ENCODE measurements around the gene TDRD3. TPM values are rescaled to one million over a fixed set of nuclear protein-coding genes. Genes with fewer than 3 reads are reported as not detected.

The TDRD3 gene
- total RNA-seq, 1 donor from 2014 or later, result 18.5 TPM

GRCh38 chr13:60520902-60521569, 124.0 kb downstream of the TDRD3 start:
- Mint-ChIP-seq H3K4me1 (ENCODE audit: low read depth) (no peaks in the 10 kb centered on the region), H3K27ac (ENCODE audit: unreplicated experiment) (no peak overlapping the region), H3K9me3 (ENCODE audit: low read depth) (no peaks in the 10 kb centered on the region), H3K36me3 (ENCODE audit: low read depth) (no peaks in the 10 kb centered on the region), H3K27me3 (ENCODE audit: low read depth) (no peaks in the 10 kb centered on the region), H3K4me3 (ENCODE audit: unreplicated experiment) (no peak overlapping the region)
- no peak for DNase-seq (ENCODE audit: low spot score)
- TF ChIP-seq CTCF (IDR thresholded peaks at IDR 0.05), result no peak

GRCh38 chr13:60538566-60538965, 141.5 kb downstream of the TDRD3 start:
- H3K4me3 Mint-ChIP-seq (ENCODE audit: unreplicated experiment), result no peak overlapping the region

GRCh38 chr13:60540276-60540675, 143.3 kb downstream of the TDRD3 start:
- no peaks in the 10 kb centered on the region for H3K36me3 Mint-ChIP-seq (ENCODE audit: low read depth)
- no peaks in the 10 kb centered on the region for H3K27me3 Mint-ChIP-seq (ENCODE audit: low read depth)
- H3K27ac Mint-ChIP-seq (ENCODE audit: unreplicated experiment), result no peak overlapping the region
- DNase-seq (ENCODE audit: low spot score), result no peak
- H3K9me3 Mint-ChIP-seq (ENCODE audit: low read depth), result no peaks in the 10 kb centered on the region
- no peak for TF ChIP-seq CTCF (IDR thresholded peaks at IDR 0.05)
- H3K4me1 Mint-ChIP-seq (ENCODE audit: low read depth), result no peaks in the 10 kb centered on the region
- no peak overlapping the region for H3K4me3 Mint-ChIP-seq (ENCODE audit: unreplicated experiment)

More at GRCh38 chr13:60538566-60538965, 141.5 kb downstream of the TDRD3 start:
- Mint-ChIP-seq H3K9me3 (ENCODE audit: low read depth) (no peaks in the 10 kb centered on the region), H3K27me3 (ENCODE audit: low read depth) (no peaks in the 10 kb centered on the region), H3K4me1 (ENCODE audit: low read depth) (no peaks in the 10 kb centered on the region), H3K27ac (ENCODE audit: unreplicated experiment) (no peak overlapping the region), H3K36me3 (ENCODE audit: low read depth) (no peaks in the 10 kb centered on the region)
- TF ChIP-seq CTCF (IDR thresholded peaks at IDR 0.05), result no peak
- DNase-seq (ENCODE audit: low spot score), result no peak

- Mint-ChIP-seq H3K4me1 (ENCODE audit: low read depth) (no peaks in the 10 kb centered on the region), H3K4me3 (ENCODE audit: unreplicated experiment) (no peak overlapping the region), H3K36me3 (ENCODE audit: low read depth) (no peaks in the 10 kb centered on the region), H3K27ac (ENCODE audit: unreplicated experiment) (no peak overlapping the region), H3K9me3 (ENCODE audit: low read depth) (peaks cover 3% of the 10 kb centered on the region), H3K27me3 (ENCODE audit: low read depth) (no peaks in the 10 kb centered on the region)
- no peak for DNase-seq (ENCODE audit: low spot score)
- no peak for TF ChIP-seq CTCF (IDR thresholded peaks at IDR 0.05)
These were observed 165.2 kb downstream of the TDRD3 start for GRCh38 chr13:60562096-60562780.

- Mint-ChIP-seq H3K4me3 (ENCODE audit: unreplicated experiment) (no peak overlapping the region), H3K9me3 (ENCODE audit: low read depth) (peaks cover 9% of the 10 kb centered on the region), H3K36me3 (ENCODE audit: low read depth) (peaks cover 14% of the 10 kb centered on the region), H3K4me1 (ENCODE audit: low read depth) (peaks cover 10% of the 10 kb centered on the region), H3K27me3 (ENCODE audit: low read depth) (no peaks in the 10 kb centered on the region), H3K27ac (ENCODE audit: unreplicated experiment) (no peak overlapping the region)
- TF ChIP-seq CTCF (IDR thresholded peaks at IDR 0.05), result no peak
- DNase-seq (ENCODE audit: low spot score), result no peak
These were observed 174.6 kb downstream of the TDRD3 start for GRCh38 chr13:60571571-60571970.

Data from chondrocyte (in vitro differentiated cells).